Measurements from ENCODE around the gene PAFAH1B1.

PAFAH1B1 gene

GRCh38 chr17:2608350-2608913, 15.0 kb downstream of the PAFAH1B1 start:
- TF ChIP-seq TAF1 (IDR thresholded peaks at IDR 0.05; ENCODE audit: borderline replicate concordance, insufficient read depth, low read length) (no peak), SIN3A (IDR thresholded peaks at IDR 0.05; ENCODE audit: borderline replicate concordance, insufficient read depth, low read length) (no peak), FOXP2 (optimal IDR thresholded peaks at IDR 0.05; ENCODE audit: borderline replicate concordance, extremely low read depth, extremely low read length, insufficient read depth) (no peak), REST (IDR thresholded peaks at IDR 0.05; ENCODE audit: insufficient read depth in 1 of 2, low read depth in 2 of 2, low read length in 2 of 2) (no peak), POLR2AphosphoS5 (IDR thresholded peaks at IDR 0.05; ENCODE audit: low read depth, low read length) (no peak)

GRCh38 chr17:2609091-2609490, 15.6 kb downstream of the PAFAH1B1 start:
- TF ChIP-seq TAF1 (IDR thresholded peaks at IDR 0.05; ENCODE audit: borderline replicate concordance, insufficient read depth, low read length): no peak
- TF ChIP-seq POLR2AphosphoS5 (IDR thresholded peaks at IDR 0.05; ENCODE audit: low read depth, low read length): no peak
- no peak for TF ChIP-seq SIN3A (IDR thresholded peaks at IDR 0.05; ENCODE audit: borderline replicate concordance, insufficient read depth, low read length)
- no peak for TF ChIP-seq FOXP2 (optimal IDR thresholded peaks at IDR 0.05; ENCODE audit: borderline replicate concordance, extremely low read depth, extremely low read length, insufficient read depth)
- no peak for TF ChIP-seq REST (IDR thresholded peaks at IDR 0.05; ENCODE audit: insufficient read depth in 1 of 2, low read depth in 2 of 2, low read length in 2 of 2)

GRCh38 chr17:2610195-2611175, 17.0 kb downstream of the PAFAH1B1 start:
- no peak for TF ChIP-seq REST (IDR thresholded peaks at IDR 0.05; ENCODE audit: insufficient read depth in 1 of 2, low read depth in 2 of 2, low read length in 2 of 2)
- TF ChIP-seq POLR2AphosphoS5 (IDR thresholded peaks at IDR 0.05; ENCODE audit: low read depth, low read length): no peak
- TF ChIP-seq FOXP2 (optimal IDR thresholded peaks at IDR 0.05; ENCODE audit: borderline replicate concordance, extremely low read depth, extremely low read length, insufficient read depth): no peak
- no peak for TF ChIP-seq TAF1 (IDR thresholded peaks at IDR 0.05; ENCODE audit: borderline replicate concordance, insufficient read depth, low read length)
- TF ChIP-seq SIN3A (IDR thresholded peaks at IDR 0.05; ENCODE audit: borderline replicate concordance, insufficient read depth, low read length): no peak

GRCh38 chr17:2611627-2612026, 18.2 kb downstream of the PAFAH1B1 start:
- no peak for TF ChIP-seq REST (IDR thresholded peaks at IDR 0.05; ENCODE audit: insufficient read depth in 1 of 2, low read depth in 2 of 2, low read length in 2 of 2)
- no peak for TF ChIP-seq POLR2AphosphoS5 (IDR thresholded peaks at IDR 0.05; ENCODE audit: low read depth, low read length)
- no peak for TF ChIP-seq FOXP2 (optimal IDR thresholded peaks at IDR 0.05; ENCODE audit: borderline replicate concordance, extremely low read depth, extremely low read length, insufficient read depth)
- no peak for TF ChIP-seq TAF1 (IDR thresholded peaks at IDR 0.05; ENCODE audit: borderline replicate concordance, insufficient read depth, low read length)
- no peak for TF ChIP-seq SIN3A (IDR thresholded peaks at IDR 0.05; ENCODE audit: borderline replicate concordance, insufficient read depth, low read length)
